Lower lobe of right lung (tissue), 2 donors: ENCODE results near the gene SDHAF4. TPM values are rescaled to one million over a fixed set of nuclear protein-coding genes. Genes with fewer than 3 reads are reported as not detected.

Experiments used
- ATAC-seq, 2 donors: fragments of 200-7000 bp; cut with Tn5 transposase; one replicate each; pipeline ENCODE4 v1.9.1; 2020 to 2022; ENCODE audit warnings: mild to moderate bottlenecking in 2 of 2, moderate library complexity in 2 of 2
- DNase-seq: peaks from one replicate; pipeline ENCODE4 v3.0.0-alpha.2; 2020
- H3K27ac ChIP-seq: fragments of 200-600 bp; one replicate; pipeline ENCODE4 v1.8.0; 2022
- H3K27me3 ChIP-seq: fragments of 200-600 bp; one replicate; pipeline ENCODE4 v1.8.0; 2022; ENCODE audit warnings: low read depth
- H3K36me3 ChIP-seq: fragments of 200-600 bp; one replicate; pipeline ENCODE4 v1.8.0; 2022; ENCODE audit warnings: mild to moderate bottlenecking
- H3K4me1 ChIP-seq: fragments of 200-600 bp; one replicate; pipeline ENCODE4 v1.8.0; 2022
- H3K4me3 ChIP-seq: fragments of 200-600 bp; one replicate; pipeline ENCODE4 v1.8.0; 2022; ENCODE audit warnings: mild to moderate bottlenecking
- H3K9me3 ChIP-seq: fragments of 200-600 bp; one replicate; pipeline ENCODE4 v1.8.0; 2022
- intact Hi-C: fragments of 100-400 bp; cut with DNase I; formaldehyde crosslinking; loops from one replicate; pipeline ENCODE4 v1.11.0; 2022
- long read RNA-seq: library from polyadenylated mRNA; unstranded; transcript quantifications from one replicate; pipeline ENCODE4 v2.0.0, GENCODE V29; 2021
- total RNA-seq: library from RNA; stranded (reverse); fragmentation: NEBNext Ultra II Directional; extraction: Animal tissue kit (Norgen Biotek cat#: 25700); gene quantifications from one replicate; pipeline ENCODE4 v1.2.1, GENCODE V29; 2021
- TF ChIP-seq, protein P1 (sequence below): fragments of 200-600 bp; IDR thresholded peaks from one replicate; pipeline ENCODE4 v1.8.0; 2022; ENCODE audit warnings: antibody characterized with exemption, mild to moderate bottlenecking
- donor health status: DM: no; HTN: yes; CAD: no; lungs with severe emphysema.

The SDHAF4 gene
- total RNA-seq: 10.8 TPM
- long read RNA-seq, partial matches to known transcripts: 0 of 7 reads
- long read RNA-seq, other reads (novel, unspliced or antisense): 4 of 7 reads

- peak within 1 kb of the TSS; percentile 91 for H3K27ac ChIP-seq
- H3K4me3 ChIP-seq: peak within 1 kb of the TSS; percentile 95
- no peaks in the 10 kb centered on the region for H3K36me3 ChIP-seq
- peak; percentile 100 for ATAC-seq
- intact Hi-C loops: no loop called here
- peaks cover 15% of the 10 kb centered on the region for H3K4me1 ChIP-seq
- DNase-seq: peak; percentile 96
- H3K27me3 ChIP-seq: no peaks in the 10 kb centered on the region
- H3K9me3 ChIP-seq: no peaks in the 10 kb centered on the region
- TF ChIP-seq, protein P1, sequence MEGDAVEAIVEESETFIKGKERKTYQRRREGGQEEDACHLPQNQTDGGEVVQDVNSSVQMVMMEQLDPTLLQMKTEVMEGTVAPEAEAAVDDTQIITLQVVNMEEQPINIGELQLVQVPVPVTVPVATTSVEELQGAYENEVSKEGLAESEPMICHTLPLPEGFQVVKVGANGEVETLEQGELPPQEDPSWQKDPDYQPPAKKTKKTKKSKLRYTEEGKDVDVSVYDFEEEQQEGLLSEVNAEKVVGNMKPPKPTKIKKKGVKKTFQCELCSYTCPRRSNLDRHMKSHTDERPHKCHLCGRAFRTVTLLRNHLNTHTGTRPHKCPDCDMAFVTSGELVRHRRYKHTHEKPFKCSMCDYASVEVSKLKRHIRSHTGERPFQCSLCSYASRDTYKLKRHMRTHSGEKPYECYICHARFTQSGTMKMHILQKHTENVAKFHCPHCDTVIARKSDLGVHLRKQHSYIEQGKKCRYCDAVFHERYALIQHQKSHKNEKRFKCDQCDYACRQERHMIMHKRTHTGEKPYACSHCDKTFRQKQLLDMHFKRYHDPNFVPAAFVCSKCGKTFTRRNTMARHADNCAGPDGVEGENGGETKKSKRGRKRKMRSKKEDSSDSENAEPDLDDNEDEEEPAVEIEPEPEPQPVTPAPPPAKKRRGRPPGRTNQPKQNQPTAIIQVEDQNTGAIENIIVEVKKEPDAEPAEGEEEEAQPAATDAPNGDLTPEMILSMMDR: no peak
Measured at GRCh38 chr6:70566751-70567382, at the start of gene SDHAF4. SDHAF4 (plus strand) TSS chr6:70566930; CDS start chr6:70566941, 11 bp downstream.

GRCh38 chr6:70518723-70519122 lies 48.0 kb upstream of the SDHAF4 start:
- Histone ChIP-seq H3K27me3 (no peaks in the 10 kb centered on the region), H3K9me3 (no peaks in the 10 kb centered on the region), H3K36me3 (peaks cover 6% of the 10 kb centered on the region), H3K4me3 (no peak overlapping the region), H3K4me1 (no peaks in the 10 kb centered on the region), H3K27ac (no peak overlapping the region)
- ATAC-seq (no peak), DNase-seq (no peak)
- intact Hi-C loops: no loop called here
- TF ChIP-seq, protein P1: no peak

DNA sequence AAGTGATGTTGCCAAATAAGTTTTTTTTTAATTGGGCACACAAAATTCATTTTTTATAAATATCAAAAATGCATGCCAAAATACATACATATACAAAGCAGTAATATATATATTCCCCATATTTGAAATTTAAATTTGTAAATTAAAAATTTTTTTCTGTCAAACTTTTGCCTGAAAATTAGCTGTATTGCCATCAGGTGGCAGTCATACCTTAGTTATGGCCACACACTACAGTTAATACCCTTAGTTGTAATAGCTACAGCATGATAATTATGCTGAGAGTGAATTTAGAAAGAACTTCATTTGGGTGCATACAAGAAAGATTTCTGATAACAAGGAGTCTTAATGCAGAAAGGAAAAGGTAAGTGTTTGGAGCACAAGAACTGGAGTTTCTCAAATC lies 46.2 kb upstream of the SDHAF4 start:
- Histone ChIP-seq H3K4me3 (no peak overlapping the region), H3K36me3 (peaks cover 12% of the 10 kb centered on the region), H3K27me3 (no peaks in the 10 kb centered on the region), H3K9me3 (no peaks in the 10 kb centered on the region), H3K27ac (no peak overlapping the region), H3K4me1 (no peaks in the 10 kb centered on the region)
- intact Hi-C loops: no loop called here
- no peak for DNase-seq
- ATAC-seq: no peak
- TF ChIP-seq, protein P1: no peak

GRCh38 chr6:70524721-70525286 lies 41.9 kb upstream of the SDHAF4 start:
- Histone ChIP-seq H3K27ac (no peak overlapping the region), H3K36me3 (peaks cover 17% of the 10 kb centered on the region), H3K4me3 (no peak overlapping the region), H3K4me1 (no peaks in the 10 kb centered on the region), H3K27me3 (no peaks in the 10 kb centered on the region), H3K9me3 (no peaks in the 10 kb centered on the region)
- ATAC-seq (no peak), DNase-seq (no peak)
- TF ChIP-seq, protein P1: no peak
- intact Hi-C loops: no loop called here

- H3K27ac ChIP-seq: no peak overlapping the region
- H3K36me3 ChIP-seq: peaks cover 17% of the 10 kb centered on the region
- no peaks in the 10 kb centered on the region for H3K27me3 ChIP-seq
- intact Hi-C loops: no loop called here
- no peaks in the 10 kb centered on the region for H3K4me1 ChIP-seq
- DNase-seq: no peak
- no peak for ATAC-seq
- H3K9me3 ChIP-seq: no peaks in the 10 kb centered on the region
- TF ChIP-seq, protein P1: no peak
- H3K4me3 ChIP-seq: no peak overlapping the region
Measured at GRCh38 chr6:70527071-70527737, 39.5 kb upstream of the SDHAF4 start.
